NCI-H1417 (cell line): ENCODE data around the gene MAP3K3.

Source experiments
- DNase-seq, 3 experiments: peaks; one replicate each; lab custom pipeline; 2025; lab: John Stamatoyannopoulos, UW

Gene MAP3K3

GRCh38 chr17:63694229-63694949 is 72.2 kb downstream of the MAP3K3 start:
- DNase-seq, result peak in 1 of 3 experiments; percentile 18

- DNase-seq, result no peak
Measured at GRCh38 chr17:63694950-63695773, 72.9 kb downstream of the MAP3K3 start.

- DNase-seq, result no peak
Measured at GRCh38 chr17:63695889-63696288, 73.7 kb downstream of the MAP3K3 start.

GRCh38 chr17:63696381-63696961 is 74.3 kb downstream of the MAP3K3 start:
- peak in 1 of 3 experiments; percentile 30 for DNase-seq

DNA sequence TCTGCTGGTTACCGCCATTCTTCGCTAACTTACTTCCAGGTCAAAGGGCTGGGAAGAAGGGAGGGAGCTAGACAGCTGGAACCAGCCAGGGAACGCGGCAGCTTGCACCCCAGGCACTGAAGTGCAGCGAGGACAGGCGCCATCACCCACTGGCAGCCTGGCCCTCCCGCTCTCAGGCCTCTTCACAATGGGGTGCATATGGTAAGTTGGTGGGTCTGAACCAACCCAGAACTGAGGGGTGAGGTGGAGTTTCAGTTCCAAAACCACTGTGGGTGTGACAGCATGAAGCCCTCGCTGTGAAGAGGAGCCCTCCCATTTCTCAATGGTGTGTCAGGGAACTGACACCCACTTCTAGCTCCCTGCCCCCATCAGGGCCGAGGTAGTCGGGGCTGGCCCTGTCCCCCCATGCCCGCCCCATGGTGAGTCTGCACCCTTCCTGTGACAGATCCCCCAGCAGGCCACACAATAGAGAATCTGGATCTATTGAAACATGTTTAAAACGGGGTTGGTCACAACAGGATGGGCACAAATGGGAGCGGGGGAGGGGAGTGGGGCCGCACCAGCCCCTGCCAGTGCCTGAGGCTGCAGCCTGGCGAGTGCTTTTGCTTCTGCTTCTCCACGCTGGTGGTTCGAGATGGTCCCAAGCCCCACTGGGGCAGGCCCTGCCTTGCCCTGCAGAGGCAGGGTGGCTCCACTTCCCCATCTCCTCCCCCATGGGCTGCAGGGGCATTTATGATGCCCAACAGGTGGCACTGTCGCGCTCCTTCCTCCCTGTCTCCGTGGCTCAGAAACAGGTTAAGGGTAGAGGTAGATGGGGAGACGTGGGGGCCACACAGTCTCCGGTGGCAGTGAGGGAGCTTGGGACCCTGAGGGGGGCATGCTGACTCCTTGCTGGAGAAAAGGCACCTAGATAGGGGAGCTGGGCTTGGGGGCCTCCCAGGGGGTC is 75.4 kb downstream of the MAP3K3 start:
- peak; percentile 16 to 32 (median 17) for DNase-seq

GRCh38 chr17:63698381-63698885 is 76.2 kb downstream of the MAP3K3 start:
- no peak for DNase-seq

- peak in 2 of 3 experiments; percentile 60 to 61 for DNase-seq
Measured at GRCh38 chr17:63698886-63699637, 76.8 kb downstream of the MAP3K3 start.

DNA sequence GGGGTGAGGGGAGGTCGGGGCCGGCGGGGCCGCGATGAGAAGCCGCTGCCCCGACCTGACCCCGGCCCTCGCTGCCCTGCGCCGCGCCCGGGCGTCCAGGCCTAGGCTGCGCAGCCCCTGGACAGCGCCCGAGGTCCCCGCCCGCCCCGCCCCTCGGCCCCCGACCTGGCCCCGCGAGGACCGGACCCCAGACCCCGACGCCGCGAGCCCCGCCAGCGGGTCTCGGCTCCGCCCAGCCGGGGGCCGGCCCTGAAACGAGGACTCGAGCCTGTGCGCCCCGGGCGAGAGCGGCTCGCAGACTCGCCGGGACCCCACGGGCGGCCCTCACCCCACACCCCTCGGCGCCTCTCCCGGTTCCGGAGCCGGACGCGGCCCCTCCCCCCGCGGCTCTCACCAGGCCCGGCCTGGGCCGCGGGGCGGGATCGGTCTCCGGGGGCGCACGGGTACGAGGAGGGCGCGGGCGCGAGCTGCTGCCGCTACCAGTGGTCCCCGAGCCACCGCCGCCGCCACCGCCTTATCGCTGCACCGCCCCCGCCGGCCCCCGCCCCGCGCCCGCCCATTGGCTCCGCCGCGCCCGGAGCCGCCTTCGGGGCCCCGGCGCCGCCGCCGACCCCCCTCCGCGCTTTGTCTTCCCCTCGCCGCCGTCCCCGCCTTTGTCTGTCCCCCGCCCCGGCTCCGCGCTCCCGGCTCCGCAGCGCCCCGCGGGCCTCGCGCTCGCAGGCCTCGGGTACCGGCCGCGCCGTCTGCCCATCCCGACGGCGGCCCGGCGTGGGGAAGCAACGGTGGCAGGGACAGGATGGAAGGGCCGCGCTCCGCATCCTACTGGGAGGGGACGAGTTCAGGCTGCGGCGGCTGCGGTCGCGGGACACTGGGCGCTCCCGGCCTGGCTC is 77.7 kb downstream of the MAP3K3 start, which contains the start of gene LIMD2:
Gene LIMD2, minus strand, starts transcription at position 488 of the 890 bp plus-strand sequence. CDS start 827 bp downstream, outside the sequence.
- DNase-seq, result peak; percentile 61 to 93 (median 83)

DNA sequence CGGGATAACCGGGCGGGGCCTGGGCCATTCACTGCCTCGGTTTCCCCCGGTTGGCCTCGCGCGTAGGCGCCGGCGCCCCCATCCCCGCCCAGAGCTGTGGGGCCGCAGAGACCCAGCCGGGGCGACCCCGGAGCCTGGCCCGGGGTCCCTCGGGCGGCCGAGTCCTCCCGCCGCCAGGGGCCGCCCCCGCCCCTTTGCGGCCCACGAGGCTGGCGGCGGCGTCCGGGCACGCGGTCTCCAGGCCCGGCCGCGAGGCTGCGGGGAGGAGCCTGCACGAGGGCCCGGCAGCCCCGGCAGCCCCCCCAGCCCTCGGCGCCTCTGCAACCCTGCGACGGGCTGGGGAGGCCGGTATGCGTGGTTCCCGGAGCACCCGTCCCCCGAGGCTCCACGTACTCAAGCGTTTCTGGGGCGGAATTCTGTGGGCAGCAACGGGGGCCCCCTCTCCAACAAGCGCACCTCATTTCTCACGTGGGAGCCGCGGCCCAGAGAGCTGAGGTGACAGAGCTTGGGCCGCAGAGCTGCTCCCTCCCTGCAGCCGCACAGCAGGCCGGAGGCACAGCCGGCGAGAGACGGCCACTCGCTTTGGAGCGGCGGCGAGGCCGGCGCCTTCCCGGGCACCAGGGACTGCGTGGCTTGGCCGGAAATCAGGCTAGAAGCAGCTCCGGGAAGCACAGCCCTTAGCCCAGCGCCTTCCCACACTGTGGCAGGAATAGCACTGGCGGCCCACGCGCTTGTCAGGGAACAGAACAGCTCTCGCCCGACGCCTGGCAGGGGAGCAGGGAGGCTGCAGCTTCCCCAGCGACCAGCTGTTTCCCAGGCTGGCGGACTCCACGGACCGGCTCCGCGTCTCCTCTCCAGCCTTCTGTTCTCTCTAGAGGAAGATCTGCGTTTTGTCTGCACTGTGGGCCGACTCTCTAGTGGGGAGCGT is 78.6 kb downstream of the MAP3K3 start:
- DNase-seq, result peak; percentile 20 to 91 (median 79)

GRCh38 chr17:63701456-63701820 is 79.2 kb downstream of the MAP3K3 start:
- no peak for DNase-seq

GRCh38 chr17:63701868-63702720 is 79.9 kb downstream of the MAP3K3 start:
- DNase-seq, result peak in 2 of 3 experiments; percentile 8 to 12

GRCh38 chr17:63702721-63703015 is 80.5 kb downstream of the MAP3K3 start:
- DNase-seq, result no peak

DNA sequence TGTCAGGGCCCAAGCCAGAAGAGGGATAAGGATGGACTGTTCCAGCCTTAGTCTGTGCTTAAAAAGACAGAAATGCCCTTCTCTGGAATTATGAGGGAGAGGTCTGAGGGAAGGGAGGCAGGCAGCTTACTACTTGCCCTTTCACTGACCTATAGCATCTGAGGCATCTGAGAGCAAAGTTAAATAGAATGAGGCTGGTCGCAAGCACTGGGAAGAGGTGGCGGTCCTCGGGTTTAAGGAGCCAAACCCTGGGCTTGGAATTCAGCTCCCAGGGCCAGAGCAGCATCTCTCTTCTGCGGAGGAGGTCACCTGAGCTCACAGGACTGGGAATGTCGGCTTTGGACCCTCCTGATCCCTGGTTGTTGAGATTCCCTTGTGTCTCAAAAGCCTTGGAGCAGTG is 80.8 kb downstream of the MAP3K3 start:
- DNase-seq, result no peak

DNA sequence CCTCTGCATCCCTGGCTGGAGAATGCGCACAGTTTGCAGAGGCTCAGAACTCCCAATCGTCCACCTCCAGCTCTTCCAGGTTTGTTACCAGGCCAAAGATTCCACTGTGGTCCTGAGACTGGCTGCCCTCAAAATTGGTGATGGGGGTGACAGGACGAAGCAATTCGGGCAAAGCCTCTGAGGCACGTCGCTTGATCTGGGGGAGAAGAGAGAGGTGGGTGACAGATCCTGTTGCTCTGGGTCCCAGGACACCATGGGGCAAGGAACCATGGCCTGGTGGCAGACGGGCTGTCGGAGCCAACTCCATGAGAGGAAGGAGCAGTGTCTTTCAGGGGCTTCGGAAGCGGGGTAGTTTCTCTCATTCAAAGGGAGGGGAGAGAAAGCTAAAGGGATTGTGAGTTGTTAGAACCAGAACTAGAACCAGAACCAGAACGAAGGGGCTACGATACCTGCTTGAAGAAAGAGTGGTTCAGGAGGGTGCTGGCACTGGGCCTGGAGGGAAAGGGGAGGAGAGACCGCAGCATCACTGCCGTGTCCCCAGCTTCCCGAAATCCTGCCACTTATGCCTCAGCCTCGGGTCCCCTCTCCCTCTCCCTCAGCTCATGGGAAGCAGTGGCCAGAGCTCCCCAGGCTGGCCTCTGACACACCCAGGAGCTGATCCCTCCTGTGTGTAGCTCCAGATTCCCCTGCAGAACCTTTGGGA is 81.5 kb downstream of the MAP3K3 start:
- DNase-seq, result no peak

DNA sequence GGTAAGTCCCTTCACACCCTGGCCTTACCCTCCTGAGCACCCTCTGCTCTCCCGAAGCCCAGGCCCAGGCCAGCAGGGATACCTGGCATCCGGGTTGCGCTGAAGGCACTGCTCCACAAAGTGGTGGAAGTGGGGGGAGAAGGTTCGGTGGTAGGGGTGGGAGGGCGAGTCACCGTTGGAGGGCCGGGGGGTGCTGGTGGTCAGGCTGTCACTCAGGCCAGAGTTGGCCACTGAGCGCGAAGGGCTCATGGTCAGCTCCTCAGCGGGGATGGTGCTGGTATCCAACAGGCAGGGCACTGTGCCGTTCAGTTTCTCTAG is 82.0 kb downstream of the MAP3K3 start:
- DNase-seq, result no peak

GRCh38 chr17:63704836-63705235 is 82.6 kb downstream of the MAP3K3 start:
- no peak for DNase-seq

- DNase-seq, result no peak
Measured at GRCh38 chr17:63705657-63706056, 83.4 kb downstream of the MAP3K3 start.
